Lung microvascular endothelial cell (primary cell): ENCODE data around the gene NEDD8. TPM values are rescaled to one million over a fixed set of nuclear protein-coding genes. Genes with fewer than 3 reads are reported as not detected.
A peak's percentile ranks its signal among the peaks of the same experiment; 100 is the strongest.

ENCODE experiments used
- DNase-seq, 2 donors: peaks; one replicate each; pipeline versions ENCODE4 v3.0.0 to v3.0.0-alpha.2; 2010; ENCODE audit warnings: low read depth in 2 of 2
- total RNA-seq: library from RNA; depleted of rRNA; stranded (reverse); fragments of >200 nt; gene quantifications from 2 replicates; pipeline ENCODE4 v1.2.1, GENCODE V29; 2014

NEDD8 gene
- total RNA-seq, 1 donor from 2014 or later: 210 TPM

GRCh38 chr14:24179961-24180796 is 52.0 kb downstream of the NEDD8 start:
- peak in 1 of 2 donors; percentile 70 for DNase-seq

- no peak for DNase-seq
These were observed 52.7 kb downstream of the NEDD8 start for GRCh38 chr14:24179294-24179960.

- DNase-seq: no peak
These were observed 53.6 kb downstream of the NEDD8 start for GRCh38 chr14:24178399-24179178.

GRCh38 chr14:24177891-24178290 is 54.3 kb downstream of the NEDD8 start:
- DNase-seq: no peak

GRCh38 chr14:24177041-24177825 is 54.9 kb downstream of the NEDD8 start:
- DNase-seq: no peak

DNA sequence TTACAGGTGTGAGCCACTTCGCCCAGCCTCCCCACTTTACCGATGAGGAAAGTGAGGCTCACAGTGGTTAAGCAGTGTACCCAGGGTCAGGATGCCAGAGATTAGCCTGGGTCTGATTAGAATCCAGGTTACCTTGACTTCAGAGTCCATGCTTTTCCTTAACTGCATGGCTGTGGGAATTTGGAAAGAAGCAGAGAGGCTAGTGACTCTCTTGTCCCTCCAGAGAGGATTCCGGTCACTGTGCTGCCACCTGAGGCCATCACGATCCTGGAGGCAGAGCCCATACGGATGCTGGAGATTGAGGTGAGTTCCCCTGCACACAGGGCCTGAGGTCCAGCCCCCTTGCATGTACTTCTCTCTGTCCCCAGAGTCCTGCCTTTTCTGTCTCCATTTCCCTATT is 55.6 kb downstream of the NEDD8 start:
- DNase-seq: no peak

- no peak for DNase-seq
These were observed 59.3 kb downstream of the NEDD8 start for GRCh38 chr14:24172871-24173281.

- DNase-seq: no peak
These were observed 59.8 kb downstream of the NEDD8 start for GRCh38 chr14:24172261-24172860.

- peak; percentile 79 to 83 for DNase-seq
These were observed 60.5 kb downstream of the NEDD8 start, which contains the start of gene REC8 for GRCh38 chr14:24171422-24172260. Gene REC8 (plus strand): TSS chr14:24172080. CDS start chr14:24172553, 473 bp downstream.

GRCh38 chr14:24167469-24168114 is 64.6 kb downstream of the NEDD8 start:
- no peak for DNase-seq

Other genes with a start within 250 kb of the NEDD8 start
- gene DHRS4L2, start 243.4 kb downstream of the NEDD8 start, total RNA-seq: 9.4 and 9.5 TPM in 2 replicates
- gene CARMIL3, start 180.4 kb downstream of the NEDD8 start, total RNA-seq: under 0.01 TPM in 1 of 2 replicates, not detected in the other
- not detected in 2 replicates for gene CPNE6, start 160.8 kb downstream of the NEDD8 start, total RNA-seq
- gene PCK2, start 138.1 kb downstream of the NEDD8 start, total RNA-seq: 7.6 and 9.7 TPM in 2 replicates
- gene DCAF11, start 117.6 kb downstream of the NEDD8 start, total RNA-seq: 59.9 and 77.8 TPM in 2 replicates
- gene NRL, start 117.4 kb downstream of the NEDD8 start, total RNA-seq: 1.1 and 1.6 TPM in 2 replicates
- gene FITM1, start 101.7 kb downstream of the NEDD8 start, total RNA-seq: 0.20 and 0.44 TPM in 2 replicates
- 114 TPM in 2 replicates for gene PSME1, start 96.2 kb downstream of the NEDD8 start, total RNA-seq
- 13.9 and 20.4 TPM in 2 replicates for gene EMC9, start 90.8 kb downstream of the NEDD8 start, total RNA-seq
- gene PSME2, start 85.8 kb downstream of the NEDD8 start, total RNA-seq: 114 and 139 TPM in 2 replicates
- gene RNF31, start 84.9 kb downstream of the NEDD8 start, total RNA-seq: 21.1 and 23.2 TPM in 2 replicates
- 41.6 and 42.9 TPM in 2 replicates for gene IRF9, start 71.1 kb downstream of the NEDD8 start, total RNA-seq
- 1.1 and 1.2 TPM in 2 replicates for gene REC8, start 60.3 kb downstream of the NEDD8 start, total RNA-seq
- 24.4 and 25.7 TPM in 2 replicates for gene IPO4, start 43.6 kb downstream of the NEDD8 start, total RNA-seq
- 30.5 and 46.2 TPM in 2 replicates for gene TM9SF1, start 36.9 kb downstream of the NEDD8 start, total RNA-seq
- gene TSSK4, start 26.7 kb downstream of the NEDD8 start, total RNA-seq: not detected in 2 replicates
- 12.2 and 16.3 TPM in 2 replicates for gene CHMP4A, start 18.9 kb downstream of the NEDD8 start, total RNA-seq
- 8.3 and 13.7 TPM in 2 replicates for gene MDP1, start 16.3 kb downstream of the NEDD8 start, total RNA-seq
- 87.6 and 109 TPM in 2 replicates for gene GMPR2, start 562 bp upstream of the NEDD8 start, total RNA-seq
- 34.9 and 63.5 TPM in 2 replicates for gene TINF2, start 10.3 kb upstream of the NEDD8 start, total RNA-seq
- gene TGM1, start 30.8 kb upstream of the NEDD8 start, total RNA-seq: under 0.01 and 0.20 TPM in 2 replicates
- 11.8 and 17.3 TPM in 2 replicates for gene RABGGTA, start 39.2 kb upstream of the NEDD8 start, total RNA-seq
- gene DHRS1, start 67.4 kb upstream of the NEDD8 start, total RNA-seq: 6.3 and 8.7 TPM in 2 replicates
- 15.7 and 20.4 TPM in 2 replicates for gene NOP9, start 67.5 kb upstream of the NEDD8 start, total RNA-seq
- 1.3 and 2.6 TPM in 2 replicates for gene CIDEB, start 75.6 kb upstream of the NEDD8 start, total RNA-seq
- gene LTB4R2, start 77.8 kb upstream of the NEDD8 start, total RNA-seq: 2.0 and 2.8 TPM in 2 replicates
- 2.0 and 2.2 TPM in 2 replicates for gene LTB4R, start 79.1 kb upstream of the NEDD8 start, total RNA-seq
- 34.9 and 60.1 TPM in 2 replicates for gene ADCY4, start 102.7 kb upstream of the NEDD8 start, total RNA-seq
- 0.60 and 0.65 TPM in 2 replicates for gene RIPK3, start 107.6 kb upstream of the NEDD8 start, total RNA-seq
- 0.60 and 0.87 TPM in 2 replicates for gene NFATC4, start 135.8 kb upstream of the NEDD8 start, total RNA-seq
- gene NYNRIN, start 166.6 kb upstream of the NEDD8 start, total RNA-seq: 1.4 and 4.1 TPM in 2 replicates
- gene CBLN3, start 197.3 kb upstream of the NEDD8 start, total RNA-seq: 0.20 and 0.22 TPM in 2 replicates
- 30.3 and 45.8 TPM in 2 replicates for gene KHNYN, start 197.6 kb upstream of the NEDD8 start, total RNA-seq
- 6.5 and 7.3 TPM in 2 replicates for gene SDR39U1, start 210.4 kb upstream of the NEDD8 start, total RNA-seq